ENCODE results near the gene CHST3. TPM values are rescaled to one million over a fixed set of nuclear protein-coding genes. Genes with fewer than 3 reads are reported as not detected.

Gene CHST3
- total RNA-seq, 6 donors from 2014 or later, result 5.4 to 15.0 (median 8.4) TPM

DNA sequence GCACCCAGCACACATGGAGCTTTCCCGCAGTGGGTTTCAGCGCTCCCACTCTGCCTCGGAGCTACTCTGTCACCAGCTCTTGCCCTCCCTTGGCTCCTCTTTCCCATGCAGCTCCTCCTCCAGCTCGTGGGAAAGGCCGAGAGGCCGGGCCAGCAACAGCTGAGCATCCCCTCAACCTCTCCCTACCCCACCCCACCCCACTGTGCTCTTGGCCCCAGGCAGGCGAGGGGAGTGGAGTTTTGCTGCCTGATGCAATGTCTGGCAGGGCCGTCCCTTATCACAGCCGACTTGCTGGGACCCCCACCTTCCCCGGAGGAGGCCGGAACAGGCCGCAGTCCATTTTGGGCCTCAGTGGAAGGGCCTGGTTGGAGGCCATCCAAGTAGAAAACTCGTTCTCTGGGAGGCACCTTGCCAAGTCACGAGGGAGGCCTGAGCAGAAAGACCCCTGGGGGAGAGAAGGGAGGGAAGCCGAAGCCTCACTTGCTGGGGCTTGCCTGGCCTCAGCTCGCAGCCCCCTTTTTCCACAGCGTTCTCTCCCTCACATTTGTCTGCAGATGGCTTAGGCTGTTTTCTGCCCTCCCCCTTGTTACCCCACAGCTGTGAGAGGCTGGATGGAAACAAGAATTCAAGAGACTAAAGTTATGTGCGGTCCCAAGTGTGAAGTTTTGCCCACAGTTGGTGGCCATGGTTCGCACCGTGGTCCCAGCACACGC, 35.3 kb downstream of the CHST3 start:
- H3K27me3 ChIP-seq, result no peaks in the 10 kb centered on the region
- 56 to 62% methylated on average over 14 to 19 of the region's 21 CpGs for WGBS, 2 donors
- H3K4me3 ChIP-seq, result no peak overlapping the region
- no peaks in the 10 kb centered on the region for H3K36me3 ChIP-seq
- peak; percentile 76 to 91 for ATAC-seq (ENCODE audit: low FRiP score in 2 of 2)
- no peaks in the 10 kb centered on the region for H3K9me3 ChIP-seq
- H3K4me1 ChIP-seq, result peaks cover 20 to 61% (median 53%) of the 10 kb centered on the region in 4 donors
- TF ChIP-seq POLR2A (IDR thresholded peaks at IDR 0.05) (no peak), EP300 (IDR thresholded peaks at IDR 0.05) (no peak), POLR2AphosphoS5 (IDR thresholded peaks at IDR 0.05) (peak in 1 of 2 donors; percentile 50)
- TF ChIP-seq, protein P1, sequence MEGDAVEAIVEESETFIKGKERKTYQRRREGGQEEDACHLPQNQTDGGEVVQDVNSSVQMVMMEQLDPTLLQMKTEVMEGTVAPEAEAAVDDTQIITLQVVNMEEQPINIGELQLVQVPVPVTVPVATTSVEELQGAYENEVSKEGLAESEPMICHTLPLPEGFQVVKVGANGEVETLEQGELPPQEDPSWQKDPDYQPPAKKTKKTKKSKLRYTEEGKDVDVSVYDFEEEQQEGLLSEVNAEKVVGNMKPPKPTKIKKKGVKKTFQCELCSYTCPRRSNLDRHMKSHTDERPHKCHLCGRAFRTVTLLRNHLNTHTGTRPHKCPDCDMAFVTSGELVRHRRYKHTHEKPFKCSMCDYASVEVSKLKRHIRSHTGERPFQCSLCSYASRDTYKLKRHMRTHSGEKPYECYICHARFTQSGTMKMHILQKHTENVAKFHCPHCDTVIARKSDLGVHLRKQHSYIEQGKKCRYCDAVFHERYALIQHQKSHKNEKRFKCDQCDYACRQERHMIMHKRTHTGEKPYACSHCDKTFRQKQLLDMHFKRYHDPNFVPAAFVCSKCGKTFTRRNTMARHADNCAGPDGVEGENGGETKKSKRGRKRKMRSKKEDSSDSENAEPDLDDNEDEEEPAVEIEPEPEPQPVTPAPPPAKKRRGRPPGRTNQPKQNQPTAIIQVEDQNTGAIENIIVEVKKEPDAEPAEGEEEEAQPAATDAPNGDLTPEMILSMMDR (IDR thresholded peaks at IDR 0.05), result no peak
- peak overlapping the region; percentile 64 to 83 (median 79) for H3K27ac ChIP-seq
- peak in 1 of 2 donors; percentile 80 for DNase-seq

DNA sequence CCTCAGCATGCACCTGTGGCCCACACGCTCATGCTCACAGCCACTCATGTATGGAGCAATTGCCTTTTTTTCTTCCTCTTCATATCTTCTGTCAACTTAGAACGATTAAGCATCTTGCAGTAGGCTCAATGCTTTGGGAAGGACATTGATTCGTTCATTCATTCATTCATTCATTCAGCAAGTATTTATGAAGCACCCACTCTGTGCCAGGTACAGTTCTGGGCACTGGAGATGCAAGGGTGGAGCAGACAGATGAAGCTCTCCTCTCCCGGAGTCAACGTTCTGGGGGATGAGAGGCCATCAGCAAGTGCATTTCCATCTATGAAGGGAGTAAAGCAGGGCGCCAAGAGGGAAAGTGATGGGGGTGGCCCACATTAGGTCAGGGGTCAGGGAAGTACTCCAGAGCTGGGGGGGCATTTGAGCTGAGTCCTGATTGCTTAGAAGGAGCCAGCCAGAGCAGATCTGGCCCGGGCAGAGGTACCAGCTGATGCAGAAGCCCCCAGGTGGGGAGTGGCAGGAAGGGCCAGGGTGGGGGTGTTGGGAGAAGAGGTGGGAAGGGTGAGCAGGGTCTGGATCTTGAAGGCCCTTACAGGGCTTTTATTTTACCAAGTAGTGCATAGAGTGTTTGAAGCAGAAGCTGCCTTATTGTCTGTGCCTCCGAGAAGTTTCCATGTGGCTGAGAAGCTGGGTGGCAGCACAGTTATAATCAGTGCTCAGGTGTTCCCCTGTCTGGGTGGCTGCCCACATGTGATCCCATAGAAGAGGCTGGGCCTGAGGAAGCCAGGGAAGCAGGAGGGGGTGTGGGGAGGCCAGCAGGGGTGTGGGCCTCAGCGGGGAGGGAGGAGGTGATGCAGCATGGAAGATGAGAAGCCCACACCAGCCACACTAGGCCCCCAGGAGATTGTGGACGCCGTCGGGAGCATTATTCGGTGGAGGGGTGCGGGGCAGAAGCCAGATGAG, 36.2 kb downstream of the CHST3 start:
- Histone ChIP-seq H3K9me3 (no peaks in the 10 kb centered on the region), H3K27ac (peak overlapping the region in 3 of 4 donors; percentile 64 to 83 (median 76)), H3K4me1 (peaks cover 20 to 56% (median 49%) of the 10 kb centered on the region in 4 donors), H3K36me3 (no peaks in the 10 kb centered on the region), H3K27me3 (no peaks in the 10 kb centered on the region), H3K4me3 (no peak overlapping the region)
- TF ChIP-seq EP300 (IDR thresholded peaks at IDR 0.05) (no peak), POLR2AphosphoS5 (IDR thresholded peaks at IDR 0.05) (no peak), POLR2A (IDR thresholded peaks at IDR 0.05) (no peak)
- TF ChIP-seq, protein P1 (IDR thresholded peaks at IDR 0.05), result no peak
- no peak for ATAC-seq (ENCODE audit: low FRiP score in 2 of 2)
- 77 to 83% methylated on average over 14 of the region's 14 CpGs for WGBS, 2 donors
- no peak for DNase-seq

DNA sequence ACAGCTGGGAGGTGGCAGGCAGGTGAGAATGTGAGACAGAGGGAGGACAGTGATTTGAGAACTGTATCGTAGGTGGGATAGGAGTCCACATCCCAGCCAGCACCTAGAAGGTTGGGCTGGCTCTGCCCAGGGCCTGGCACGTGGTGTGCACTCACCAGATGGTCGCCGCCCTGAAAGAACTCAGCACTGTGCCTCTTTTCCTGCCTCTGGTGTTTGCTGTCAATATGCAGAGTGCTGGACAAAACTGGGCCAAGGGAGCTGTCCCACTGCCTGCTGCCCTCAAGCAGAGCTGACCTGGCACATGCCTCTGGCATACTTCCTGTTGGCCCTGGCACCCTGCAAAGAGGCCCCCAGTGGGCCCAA, 36.8 kb downstream of the CHST3 start:
- Histone ChIP-seq H3K9me3 (no peaks in the 10 kb centered on the region), H3K4me1 (peaks cover 20 to 51% (median 42%) of the 10 kb centered on the region in 4 donors), H3K27ac (peak overlapping the region in 3 of 4 donors; percentile 64 to 83 (median 76)), H3K4me3 (no peak overlapping the region), H3K27me3 (no peaks in the 10 kb centered on the region), H3K36me3 (peaks cover 0 to under 1% (median 0%) of the 10 kb centered on the region in 4 donors)
- no peak for TF ChIP-seq POLR2A (IDR thresholded peaks at IDR 0.05)
- TF ChIP-seq EP300 (IDR thresholded peaks at IDR 0.05), result no peak
- no peak for TF ChIP-seq POLR2AphosphoS5 (IDR thresholded peaks at IDR 0.05)
- TF ChIP-seq, protein P1 (IDR thresholded peaks at IDR 0.05), result no peak
- no peak for DNase-seq
- ATAC-seq (ENCODE audit: low FRiP score in 2 of 2), result no peak
- WGBS, 2 donors, result 44 to 72% methylated on average over 4 of the region's 4 CpGs

DNA sequence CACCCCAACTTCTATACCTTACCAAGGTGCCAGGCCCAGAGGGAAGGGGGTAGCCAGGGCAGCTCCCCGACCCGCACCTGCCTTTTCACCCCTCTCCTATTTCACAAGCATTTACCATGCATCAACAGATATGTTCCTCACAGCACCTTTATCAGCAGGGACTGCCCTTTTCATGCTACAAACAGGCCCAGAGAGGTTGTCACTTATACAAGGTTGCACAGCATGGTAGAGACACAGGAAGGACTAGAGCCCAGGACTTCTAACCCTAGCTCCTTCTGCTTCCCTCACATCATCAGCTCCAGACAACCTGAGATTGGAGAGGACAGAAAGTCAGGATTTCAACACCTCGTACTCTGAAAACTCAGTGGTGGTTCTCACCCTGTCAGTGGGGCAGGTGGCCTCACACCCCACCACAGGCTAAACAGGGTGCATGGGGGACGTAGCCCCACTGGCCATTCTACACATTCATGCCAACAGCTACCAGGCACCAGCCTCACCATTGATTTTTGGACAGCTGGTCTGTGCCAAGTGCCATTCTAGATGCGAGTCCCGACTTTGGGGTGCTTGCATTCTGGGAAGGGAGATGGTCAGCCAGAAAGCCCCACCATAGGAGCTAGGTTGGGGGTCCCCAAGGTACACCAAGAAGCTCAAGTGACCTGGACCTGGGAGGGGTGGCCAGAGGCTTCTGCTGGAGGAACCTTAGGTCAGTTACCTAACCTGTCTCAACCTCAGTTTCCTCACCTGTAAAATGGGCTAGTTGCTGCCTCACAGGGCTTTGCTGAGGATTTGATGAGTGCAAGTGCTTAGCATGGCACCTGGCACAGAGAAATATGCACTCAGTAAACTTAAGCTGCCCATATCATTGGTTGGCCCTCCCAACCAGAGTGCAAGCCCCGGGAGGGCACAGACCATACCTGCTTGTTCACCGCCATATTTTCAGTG, 38.4 kb downstream of the CHST3 start:
- Histone ChIP-seq H3K9me3 (no peaks in the 10 kb centered on the region), H3K4me3 (no peak overlapping the region), H3K27ac (peak overlapping the region in 1 of 4 donors; percentile 67), H3K27me3 (no peaks in the 10 kb centered on the region), H3K36me3 (peaks cover 0 to 16% (median 2%) of the 10 kb centered on the region in 4 donors), H3K4me1 (peaks cover 20 to 44% (median 38%) of the 10 kb centered on the region in 4 donors)
- TF ChIP-seq, protein P1 (IDR thresholded peaks at IDR 0.05), result no peak
- TF ChIP-seq POLR2A (IDR thresholded peaks at IDR 0.05), result no peak
- TF ChIP-seq EP300 (IDR thresholded peaks at IDR 0.05), result no peak
- TF ChIP-seq POLR2AphosphoS5 (IDR thresholded peaks at IDR 0.05), result no peak
- 92 to 97% methylated on average over 5 to 8 of the region's 8 CpGs for WGBS, 2 donors
- DNase-seq (no peak), ATAC-seq (ENCODE audit: low FRiP score in 2 of 2) (no peak)
